HG02981 (cell line): ENCODE data around the gene ADGRD1.

ENCODE experiments used
- ATAC-seq: cut with Tn5 transposase; IDR thresholded peaks from one replicate; pipeline ENCODE4 v1.9.1; 2021; ENCODE audit warnings: mild to moderate bottlenecking, moderate library complexity; ENCODE audit not compliant: unreplicated experiment

The ADGRD1 gene

DNA sequence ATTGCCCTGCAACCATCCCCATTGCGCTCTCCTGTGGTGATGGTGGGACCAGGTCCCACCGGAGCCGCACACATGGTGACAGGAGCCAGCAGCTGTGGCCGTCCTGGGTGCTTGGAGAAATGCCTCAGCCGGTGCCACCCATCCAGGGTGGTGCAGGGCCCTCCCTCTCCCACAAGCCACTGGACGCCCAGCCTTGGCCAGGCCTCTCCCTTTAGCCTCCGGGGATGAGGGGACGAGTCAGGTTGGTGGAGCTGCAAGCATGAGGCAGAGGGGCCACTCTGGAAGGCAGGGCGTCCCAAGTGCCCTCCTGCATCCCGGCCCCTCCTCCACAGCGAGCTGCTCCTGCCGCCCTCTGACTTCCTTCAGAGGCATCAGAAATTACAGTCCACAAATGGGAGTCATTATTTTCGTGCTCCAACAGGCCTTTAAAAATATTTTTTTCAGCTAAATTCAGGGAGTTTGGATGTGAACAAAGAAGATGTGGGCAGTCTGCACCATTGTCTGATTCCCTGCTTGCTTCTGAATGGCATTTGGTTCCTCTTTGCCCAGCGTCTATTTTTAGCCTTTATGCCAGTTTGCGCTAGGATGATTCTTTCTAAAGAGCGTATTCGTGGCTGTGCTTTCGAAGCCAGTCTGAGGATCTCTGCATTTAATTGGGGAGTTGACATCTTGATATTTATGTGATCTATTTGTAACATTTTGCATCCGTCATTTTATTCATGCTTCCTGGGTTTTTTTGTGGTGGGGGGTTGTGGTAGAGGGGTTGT is 189.4 kb downstream of the ADGRD1 start:
- no peak for ATAC-seq

- no peak for ATAC-seq
These were observed 192.5 kb downstream of the ADGRD1 start for GRCh38 chr12:131146173-131146675.

DNA sequence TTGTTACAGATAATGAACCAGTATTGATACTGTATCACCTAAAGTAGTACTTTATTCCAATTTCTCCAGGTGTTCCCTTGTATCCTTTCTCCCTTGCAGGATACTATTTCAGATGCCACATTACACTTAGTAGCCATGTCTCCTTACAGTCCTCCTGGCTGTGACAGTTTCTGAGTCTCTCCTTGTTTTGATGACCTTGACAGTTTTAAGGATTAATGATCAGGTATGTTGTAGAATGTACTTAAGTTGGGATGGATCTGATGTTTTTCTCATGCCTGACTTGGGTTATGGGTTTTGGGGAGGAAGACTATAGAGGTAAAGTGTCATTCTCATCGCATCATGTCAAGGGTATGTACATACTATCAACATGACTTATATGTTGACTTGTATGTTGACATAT is 193.6 kb downstream of the ADGRD1 start:
- no peak for ATAC-seq

GRCh38 chr12:131147894-131148293 is 194.2 kb downstream of the ADGRD1 start:
- no peak for ATAC-seq

DNA sequence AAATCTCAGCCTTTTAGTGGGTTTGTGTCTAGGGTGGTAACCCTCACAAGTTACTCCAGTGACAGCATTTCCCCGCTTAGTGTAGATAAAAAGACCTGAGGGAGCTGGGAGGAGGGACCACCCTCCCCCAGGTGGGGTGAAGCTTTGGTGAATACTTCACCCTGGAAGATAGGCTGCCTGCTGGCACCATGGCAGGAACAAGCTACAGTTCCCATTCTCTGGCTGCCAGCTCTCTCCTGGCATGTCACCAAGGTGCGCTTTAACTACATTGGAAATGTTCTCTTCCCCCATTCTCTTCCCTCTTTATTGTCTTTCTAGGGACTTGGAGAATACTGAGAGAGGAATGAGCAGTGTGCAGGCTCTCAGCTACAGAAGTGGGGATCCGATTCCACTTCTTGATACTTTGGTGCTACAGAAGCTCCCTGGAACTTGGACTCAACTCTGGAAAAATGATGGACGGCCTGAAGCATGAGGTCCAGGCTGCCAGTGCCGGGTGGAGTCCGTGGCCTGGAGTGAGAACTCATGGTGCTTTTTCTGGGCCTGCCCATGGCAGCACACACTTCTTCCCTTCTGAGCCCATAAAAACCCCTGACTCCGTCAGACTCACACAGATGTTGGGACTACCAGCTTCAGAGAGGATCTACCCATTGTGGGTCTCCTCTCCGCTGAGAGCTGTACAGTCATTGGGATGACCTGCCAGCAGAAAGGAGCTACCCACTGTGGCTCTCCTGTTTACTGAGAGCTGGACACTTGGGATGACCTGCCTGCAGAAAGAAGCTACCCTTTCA is 198.0 kb downstream of the ADGRD1 start:
- no peak for ATAC-seq

- ATAC-seq = no peak
These were observed 198.9 kb downstream of the ADGRD1 start for GRCh38 chr12:131152587-131152986.

GRCh38 chr12:131153016-131153415 is 199.3 kb downstream of the ADGRD1 start:
- no peak for ATAC-seq

- ATAC-seq = no peak
These were observed 200.2 kb downstream of the ADGRD1 start for GRCh38 chr12:131153956-131154355.

DNA sequence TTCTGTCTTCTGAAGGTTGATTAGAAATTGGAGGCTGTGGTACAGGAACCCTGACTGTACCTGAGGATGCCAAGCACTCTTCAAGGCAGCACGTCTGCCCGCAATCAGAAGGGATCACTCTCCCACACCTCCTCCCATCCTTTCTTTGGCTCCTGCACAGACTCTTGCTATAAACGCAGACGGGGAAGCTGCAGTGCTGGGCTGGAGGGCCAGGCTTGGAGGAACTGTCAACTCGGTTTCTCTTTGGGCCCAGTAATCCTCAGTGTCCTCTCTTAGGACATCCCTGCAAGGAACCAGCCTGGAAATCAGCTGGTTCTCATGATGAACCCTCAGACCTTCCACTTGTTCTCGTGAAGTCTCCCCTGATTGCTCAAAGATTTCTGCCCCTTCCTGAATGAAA is 201.4 kb downstream of the ADGRD1 start:
- ATAC-seq = no peak

GRCh38 chr12:131157743-131158142 is 204.0 kb downstream of the ADGRD1 start:
- ATAC-seq = no peak

DNA sequence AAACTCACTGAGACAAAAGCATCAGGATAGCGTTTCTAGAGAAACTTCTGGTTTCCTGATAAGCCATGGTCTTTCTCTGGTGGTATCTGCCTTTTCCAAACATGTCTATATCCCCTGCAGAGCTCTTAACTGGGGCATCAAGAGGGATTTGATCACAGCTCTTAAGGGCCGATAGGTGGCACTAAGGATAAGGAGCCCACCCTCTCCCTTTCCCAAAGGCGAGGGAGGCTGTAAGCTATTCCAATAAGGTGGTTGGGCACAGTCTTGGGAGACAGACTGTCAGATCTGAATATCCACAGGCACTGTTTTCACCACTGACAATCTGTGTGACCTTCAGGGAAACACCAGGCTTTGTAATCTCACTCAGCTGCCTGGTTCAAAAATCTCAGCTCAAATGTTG is 206.0 kb downstream of the ADGRD1 start:
- ATAC-seq = no peak

- no peak for ATAC-seq
These were observed 208.4 kb downstream of the ADGRD1 start for GRCh38 chr12:131162113-131162512.

- no peak for ATAC-seq
These were observed 209.6 kb downstream of the ADGRD1 start for GRCh38 chr12:131163189-131163738.

- ATAC-seq = no peak
These were observed 210.6 kb downstream of the ADGRD1 start for GRCh38 chr12:131164096-131164872.

GRCh38 chr12:131166717-131167116 is 213.0 kb downstream of the ADGRD1 start:
- no peak for ATAC-seq

DNA sequence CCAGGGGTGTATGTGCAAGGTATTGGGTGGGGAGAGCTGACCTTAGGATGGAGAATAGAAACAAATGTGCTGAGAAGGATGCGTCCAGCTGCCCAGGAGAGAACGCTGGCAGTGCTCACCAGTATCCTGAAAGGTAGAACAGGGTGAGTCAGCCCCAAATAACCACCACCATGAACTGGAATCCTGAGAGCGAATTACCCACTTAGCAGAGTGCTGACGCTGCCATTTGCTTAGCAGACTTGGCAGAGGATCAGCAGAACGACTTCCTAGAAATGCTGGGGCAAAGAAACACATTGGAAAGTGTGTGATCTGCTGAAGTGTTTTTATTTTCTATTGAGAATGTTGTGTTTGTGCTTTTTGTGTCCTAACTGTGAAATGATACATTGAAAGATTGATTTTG is 213.6 kb downstream of the ADGRD1 start:
- ATAC-seq = no peak

GRCh38 chr12:131171029-131171428 is 217.3 kb downstream of the ADGRD1 start:
- no peak for ATAC-seq

DNA sequence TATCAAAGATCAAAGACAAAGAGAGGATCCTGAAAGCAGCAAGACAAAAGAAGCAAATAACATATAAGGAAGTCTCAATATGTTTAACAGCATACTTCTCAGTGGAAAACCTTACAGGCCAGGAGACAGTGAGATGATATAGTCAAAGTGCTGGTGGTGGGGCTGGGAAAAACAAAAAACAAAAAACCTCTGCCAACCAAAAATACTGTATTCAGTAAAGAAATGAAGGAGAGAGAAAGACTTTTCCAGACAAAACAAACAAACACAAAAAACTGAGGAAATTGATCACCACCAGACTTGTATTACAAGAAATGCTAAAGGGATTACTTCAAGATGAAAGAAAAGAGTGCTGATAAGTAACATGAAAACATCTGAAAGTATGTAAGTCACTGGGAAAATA is 221.2 kb downstream of the ADGRD1 start:
- no peak for ATAC-seq

- ATAC-seq = no peak
These were observed 222.6 kb downstream of the ADGRD1 start for GRCh38 chr12:131176266-131176665.

DNA sequence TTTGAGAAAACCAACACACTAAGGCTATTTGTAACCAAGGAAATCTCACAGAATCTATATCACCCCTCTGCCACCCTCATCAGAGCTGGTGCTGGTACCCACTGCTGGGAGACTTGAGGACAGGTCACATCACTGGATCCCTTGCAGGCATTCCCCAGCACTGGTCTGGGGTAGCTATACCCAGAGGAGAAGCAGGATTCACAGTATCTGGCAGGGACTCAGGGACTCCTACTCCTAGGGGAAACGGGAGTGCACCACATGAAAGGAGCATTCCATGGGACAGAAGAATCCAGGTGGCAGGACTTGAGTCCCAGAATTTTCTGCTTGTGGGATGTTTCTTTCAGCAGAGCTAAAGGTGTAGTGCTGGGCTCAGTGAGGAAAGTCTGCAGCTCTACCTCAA is 223.2 kb downstream of the ADGRD1 start:
- no peak for ATAC-seq

GRCh38 chr12:131177599-131177998 is 223.9 kb downstream of the ADGRD1 start:
- ATAC-seq = no peak
